ENCODE results near the gene FXYD3. TPM values are rescaled to one million over a fixed set of nuclear protein-coding genes. Genes with fewer than 3 reads are reported as not detected.

The FXYD3 gene
- total RNA-seq, 4 donors from 2014 or later, result 1.7 to 2.0 TPM; not detected in 2

- no peak for TF ChIP-seq CTCF (IDR thresholded peaks at IDR 0.05; ENCODE audit: low read depth)
Measured at GRCh38 chr19:35117116-35117515, 1.5 kb downstream of the FXYD3 start.

GRCh38 chr19:35117799-35118198 lies 2.2 kb downstream of the FXYD3 start:
- no peak for TF ChIP-seq CTCF (IDR thresholded peaks at IDR 0.05; ENCODE audit: low read depth)

GRCh38 chr19:35118268-35119020 lies 2.8 kb downstream of the FXYD3 start:
- no peak for TF ChIP-seq CTCF (IDR thresholded peaks at IDR 0.05; ENCODE audit: low read depth)

GRCh38 chr19:35119091-35119490 lies 3.5 kb downstream of the FXYD3 start:
- no peak for TF ChIP-seq CTCF (IDR thresholded peaks at IDR 0.05; ENCODE audit: low read depth)

GRCh38 chr19:35119578-35120155 lies 4.0 kb downstream of the FXYD3 start:
- TF ChIP-seq CTCF (IDR thresholded peaks at IDR 0.05; ENCODE audit: low read depth), result no peak

GRCh38 chr19:35120492-35120891 lies 4.9 kb downstream of the FXYD3 start:
- TF ChIP-seq CTCF (IDR thresholded peaks at IDR 0.05; ENCODE audit: low read depth), result no peak

- TF ChIP-seq CTCF (IDR thresholded peaks at IDR 0.05; ENCODE audit: low read depth), result no peak
Measured at GRCh38 chr19:35120898-35121297, 5.3 kb downstream of the FXYD3 start.

All from subcutaneous adipose tissue (tissue), 4 donors.